SK-N-SH (cell line): ENCODE data around the gene C5orf58. TPM values are rescaled to one million over a fixed set of nuclear protein-coding genes. Genes with fewer than 3 reads are reported as not detected.
"Not testable (repeated sequence)": the region's sequence is repeated elsewhere in the genome, so short reads cannot be mapped to it uniquely, and the experiment has no call there.

Experiments
- CTCF ChIA-PET: fragments of 300-600, 350-600 bp; formaldehyde crosslinking; extraction: SDS; loops from one replicate; lab custom pipeline; 2021; lab: Yijun Ruan, JAX
- POLR2A ChIA-PET: fragments of 350-600 bp; sonication (Branson Sonifier 250); formaldehyde crosslinking; extraction: SDS; loops from one replicate; lab custom pipeline; 2020; ENCODE audit warnings: antibody characterized with exemption, inconsistent platforms; lab: Yijun Ruan, JAX
- DNase-seq: peaks from one replicate; pipeline ENCODE4 v3.0.0; 2012
- H2AFZ ChIP-seq: fragments of 200-600 bp; sonication (generic); 2 replicates; pipeline ENCODE4 v1.8.1; 2016; ENCODE audit warnings: antibody characterized with exemption, mild to moderate bottlenecking, low read depth
- H3F3A ChIP-seq: fragments of 200-600 bp; sonication (generic); replicated peaks from 2 replicates; pipeline ENCODE3; 2016; ENCODE audit warnings: antibody characterized with exemption, mild to moderate bottlenecking; ENCODE audit not compliant: insufficient read depth
- H3K27ac ChIP-seq, 2 experiments: fragments of 200-500 bp in 1 of 2; fragments of 200-600 bp in 1 of 2; sonication (Bioruptor generic) in 1 of 2; sonication (generic), shearing (Covaris generic) in 1 of 2; 2 replicates each; pipeline versions ENCODE4 v1.5.1 to v1.6.1; 2014 to 2016; ENCODE audit warnings: low read depth in 2 of 2, inconsistent platforms in 1 of 2, low read length in 1 of 2, mild to moderate bottlenecking in 1 of 2, mixed read lengths in 1 of 2
- H3K27me3 ChIP-seq: fragments of 200-600 bp; sonication (generic), shearing (Covaris generic); 2 replicates; pipeline ENCODE4 v1.6.1; 2016; ENCODE audit warnings: mixed run types; ENCODE audit not compliant: insufficient read depth
- H3K36me3 ChIP-seq, 2 experiments: fragments of 200-500 bp in 1 of 2; fragments of 200-600 bp in 1 of 2; sonication (Bioruptor generic) in 1 of 2; sonication (generic) in 1 of 2; replicated peaks in 1 of 2; 2 replicates each; pipeline versions ENCODE3 to v1.5.1; 2014 to 2016; ENCODE audit warnings: low read length in 1 of 2, mild to moderate bottlenecking in 1 of 2; ENCODE audit not compliant: insufficient read depth in 2 of 2, control insufficient read depth in 1 of 2
- H3K4me1 ChIP-seq, 2 experiments: fragments of 200-500 bp in 1 of 2; fragments of 200-600 bp in 1 of 2; sonication (Bioruptor generic) in 1 of 2; sonication (generic), shearing (Covaris generic) in 1 of 2; 2 replicates each; pipeline versions ENCODE4 v1.5.1 to v1.6.1; 2014 to 2016; ENCODE audit warnings: low read depth in 1 of 2, low read length in 1 of 2, mixed run types in 1 of 2; ENCODE audit not compliant: insufficient read depth in 2 of 2, control insufficient read depth in 1 of 2
- H3K4me2 ChIP-seq: fragments of 200-600 bp; sonication (generic), shearing (Covaris generic); 2 replicates; pipeline ENCODE4 v1.6.1; 2017; ENCODE audit warnings: mixed run types
- H3K4me3 ChIP-seq, 2 experiments: fragments of 200-500 bp in 1 of 2; fragments of 200-600 bp in 1 of 2; sonication (Bioruptor generic) in 1 of 2; sonication (generic), shearing (Covaris generic) in 1 of 2; 2 replicates each; pipeline versions ENCODE4 v1.5.1 to v1.8.1; 2014 to 2016; ENCODE audit warnings: low read depth in 2 of 2, inconsistent platforms in 1 of 2, low read length in 1 of 2, mild to moderate bottlenecking in 1 of 2, mixed read lengths in 1 of 2, moderate library complexity in 1 of 2
- H3K79me2 ChIP-seq: fragments of 200-600 bp; sonication (generic); 2 replicates; pipeline ENCODE4 v1.8.1; 2017; ENCODE audit warnings: mild to moderate bottlenecking; ENCODE audit not compliant: insufficient read depth
- H3K9ac ChIP-seq: fragments of 200-600 bp; sonication (generic); 2 replicates; pipeline ENCODE4 v1.6.1; 2017; ENCODE audit warnings: mixed run types
- H3K9me2 ChIP-seq: fragments of 200-600 bp; sonication (generic); 2 replicates; pipeline ENCODE4 v1.6.1; 2017; ENCODE audit warnings: mixed run types
- H3K9me3 ChIP-seq: fragments of 200-600 bp; sonication (generic); 2 replicates; pipeline ENCODE4 v1.6.1; 2017; ENCODE audit warnings: mixed run types, mild to moderate bottlenecking, moderate library complexity
- H4K20me1 ChIP-seq: fragments of 200-600 bp; sonication (generic); 2 replicates; pipeline ENCODE4 v1.6.1; 2017; ENCODE audit warnings: mild to moderate bottlenecking, mixed run types; ENCODE audit not compliant: insufficient read depth
- ELF1 ChIP-seq: IDR thresholded peaks from 2 replicates; pipeline ENCODE4 v1.4.0; 2012
- FOXM1 ChIP-seq: IDR thresholded peaks from 2 replicates; pipeline ENCODE4 v1.4.0; 2012; ENCODE audit warnings: low read depth, mild to moderate bottlenecking
- GABPA ChIP-seq: IDR thresholded peaks from 2 replicates; pipeline ENCODE4 v1.4.0; 2012; ENCODE audit warnings: low read depth, mild to moderate bottlenecking
- JUND ChIP-seq: IDR thresholded peaks from 2 replicates; pipeline ENCODE4 v1.4.0; 2012
- NRF1 ChIP-seq: IDR thresholded peaks from 2 replicates; pipeline ENCODE4 v1.6.1; 2012; ENCODE audit warnings: low read depth, mild to moderate bottlenecking, low read length
- RFX5 ChIP-seq: IDR thresholded peaks from 2 replicates; pipeline ENCODE4 v1.6.1; 2012; ENCODE audit warnings: mild to moderate bottlenecking, improper control_type of control experiment, low read length
- TCF12 ChIP-seq: IDR thresholded peaks from 2 replicates; pipeline ENCODE4 v1.4.0; 2012
- YY1 ChIP-seq: IDR thresholded peaks from 2 replicates; pipeline ENCODE4 v1.4.0; 2012; ENCODE audit warnings: low read depth, mild to moderate bottlenecking
- WGBS: methylation state at CpG from one replicate; pipeline ENCODE4 v1.1.6; 2017; ENCODE audit warnings: low lambda C conversion rate; 5-methylcytosine and 5-hydroxymethylcytosine counted together
- polyA plus RNA-seq, 3 experiments: library from polyadenylated mRNA; depleted of rRNA; stranded (reverse); fragments of >200 nt; gene quantifications; 2 replicates each; pipeline ENCODE4 v1.2.3, GENCODE V29; 2012
- TF ChIP-seq, protein P1 (sequence below): IDR thresholded peaks from 2 replicates; pipeline ENCODE4 v1.4.0; 2012; ENCODE audit warnings: low read depth, borderline replicate concordance
- TF ChIP-seq, protein P2 (sequence below): IDR thresholded peaks from 2 replicates; pipeline ENCODE4 v1.4.0; 2012; ENCODE audit warnings: low read depth
- TF ChIP-seq, protein P3 (sequence below): fragments of 200-600 bp; sonication (generic); IDR thresholded peaks from 2 replicates; pipeline ENCODE4 v1.6.1; 2017; ENCODE audit warnings: antibody characterized with exemption, mild to moderate bottlenecking, moderate library complexity

The C5orf58 gene
- polyA plus RNA-seq, 1 of the 3 experiments (the other 2 are of a cell fraction) = not detected

DNA sequence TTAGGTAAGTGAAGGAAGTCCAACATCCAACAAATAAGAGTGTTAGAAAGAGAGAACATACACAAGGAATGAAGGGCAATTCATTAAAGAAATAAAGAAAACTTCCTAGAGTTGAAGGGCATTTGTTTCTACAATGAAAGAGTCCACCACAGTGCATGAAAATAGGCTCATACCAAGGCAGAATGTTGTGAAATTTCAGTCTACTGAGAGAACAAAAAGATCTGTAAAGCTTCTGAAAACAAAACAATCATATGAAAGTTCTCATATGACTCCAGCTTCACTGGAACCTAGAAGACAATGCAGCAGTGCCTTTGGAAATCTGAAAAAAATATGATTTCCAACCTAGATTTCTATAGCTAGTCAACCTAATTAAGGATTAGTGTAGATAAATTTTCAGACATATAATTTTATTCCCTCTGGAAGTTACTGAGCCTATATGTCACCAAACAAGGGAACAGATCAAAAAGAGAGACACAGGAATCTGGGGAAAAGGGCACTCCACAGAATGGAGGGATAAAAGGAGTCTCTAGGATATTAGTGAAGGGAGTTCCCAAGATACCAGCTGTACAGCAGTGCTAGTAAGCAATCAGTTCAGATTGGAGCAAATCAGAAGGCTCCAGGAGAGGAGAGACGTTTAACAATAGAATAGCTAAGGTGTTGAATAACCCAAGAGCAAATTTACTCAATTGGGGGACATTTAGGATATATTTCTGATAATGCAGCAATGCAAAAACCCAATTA, 5.8 kb downstream of the C5orf58 start:
- ChIA-PET POLR2A (no interaction called here), CTCF (interaction anchor here (0.7 to 5.5 kb wide), 6 partner anchors 12 to 1866 kb away, joined by 3 to 41 read pairs (median 3); no protein-coding TSS in a partner anchor)
- H3K4me1 ChIP-seq = no peaks in the 10 kb centered on the region
- H2AFZ ChIP-seq = no peak overlapping the region
- no peaks in the 10 kb centered on the region for H4K20me1 ChIP-seq
- H3K79me2 ChIP-seq = no peaks in the 10 kb centered on the region
- H3K9ac ChIP-seq = no peak overlapping the region
- no peak overlapping the region for H3K4me3 ChIP-seq
- 19% methylated on average over 1 of the region's 1 CpG for WGBS
- H3K9me3 ChIP-seq = no peaks in the 10 kb centered on the region
- H3K36me3 ChIP-seq = no peaks in the 10 kb centered on the region
- DNase-seq = no peak
- H3K4me2 ChIP-seq = no peak overlapping the region
- H3K27ac ChIP-seq = no peak overlapping the region
- no peaks in the 10 kb centered on the region for H3K9me2 ChIP-seq
- no peaks in the 10 kb centered on the region for H3K27me3 ChIP-seq
- no peaks in the 10 kb centered on the region for H3F3A ChIP-seq
- no peak for TF ChIP-seq ELF1
- TF ChIP-seq, protein P1, sequence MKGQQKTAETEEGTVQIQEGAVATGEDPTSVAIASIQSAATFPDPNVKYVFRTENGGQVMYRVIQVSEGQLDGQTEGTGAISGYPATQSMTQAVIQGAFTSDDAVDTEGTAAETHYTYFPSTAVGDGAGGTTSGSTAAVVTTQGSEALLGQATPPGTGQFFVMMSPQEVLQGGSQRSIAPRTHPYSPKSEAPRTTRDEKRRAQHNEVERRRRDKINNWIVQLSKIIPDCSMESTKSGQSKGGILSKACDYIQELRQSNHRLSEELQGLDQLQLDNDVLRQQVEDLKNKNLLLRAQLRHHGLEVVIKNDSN = no peak
- TF ChIP-seq JUND = no peak
- TF ChIP-seq, protein P2, sequence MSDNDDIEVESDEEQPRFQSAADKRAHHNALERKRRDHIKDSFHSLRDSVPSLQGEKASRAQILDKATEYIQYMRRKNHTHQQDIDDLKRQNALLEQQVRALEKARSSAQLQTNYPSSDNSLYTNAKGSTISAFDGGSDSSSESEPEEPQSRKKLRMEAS = no peak
- TF ChIP-seq FOXM1 = no peak
- TF ChIP-seq RFX5 = no peak
- TF ChIP-seq NRF1 = no peak
- TF ChIP-seq, all 33 proteins: peak for 0

DNA sequence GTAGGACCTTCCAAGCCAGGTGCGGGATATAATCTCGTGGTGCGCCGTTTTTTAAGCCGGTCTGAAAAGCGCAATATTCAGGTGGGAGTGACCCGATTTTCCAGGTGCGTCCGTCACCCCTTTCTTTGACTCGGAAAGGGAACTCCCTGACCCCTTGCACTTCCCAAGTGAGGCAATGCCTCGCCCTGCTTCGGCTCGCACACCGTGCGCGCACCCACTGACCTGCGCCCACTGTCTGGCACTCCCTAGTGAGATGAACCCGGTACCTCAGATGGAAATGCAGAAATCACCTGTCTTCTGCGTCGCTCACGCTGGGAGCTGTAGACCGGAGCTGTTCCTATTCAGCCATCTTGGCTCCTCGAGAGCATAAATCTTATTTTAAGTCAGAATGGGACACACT, 12.7 kb downstream of the C5orf58 start:
- H3K9me3 ChIP-seq, H3K27ac ChIP-seq, H3K27me3 ChIP-seq, H2AFZ ChIP-seq, H3K9ac ChIP-seq, DNase-seq, H4K20me1 ChIP-seq, H3K4me3 ChIP-seq, H3F3A ChIP-seq, H3K79me2 ChIP-seq, H3K4me1 ChIP-seq, H3K36me3 ChIP-seq, H3K4me2 ChIP-seq, H3K9me2 ChIP-seq, POLR2A ChIA-PET: not testable (repeated sequence)
- WGBS = 76% methylated on average over 10 of the region's 23 CpGs
- CTCF ChIA-PET = interaction anchor here (4.2 kb wide), 1 partner anchor 22 kb away, joined by 14 read pairs; no protein-coding TSS in a partner anchor

DNA sequence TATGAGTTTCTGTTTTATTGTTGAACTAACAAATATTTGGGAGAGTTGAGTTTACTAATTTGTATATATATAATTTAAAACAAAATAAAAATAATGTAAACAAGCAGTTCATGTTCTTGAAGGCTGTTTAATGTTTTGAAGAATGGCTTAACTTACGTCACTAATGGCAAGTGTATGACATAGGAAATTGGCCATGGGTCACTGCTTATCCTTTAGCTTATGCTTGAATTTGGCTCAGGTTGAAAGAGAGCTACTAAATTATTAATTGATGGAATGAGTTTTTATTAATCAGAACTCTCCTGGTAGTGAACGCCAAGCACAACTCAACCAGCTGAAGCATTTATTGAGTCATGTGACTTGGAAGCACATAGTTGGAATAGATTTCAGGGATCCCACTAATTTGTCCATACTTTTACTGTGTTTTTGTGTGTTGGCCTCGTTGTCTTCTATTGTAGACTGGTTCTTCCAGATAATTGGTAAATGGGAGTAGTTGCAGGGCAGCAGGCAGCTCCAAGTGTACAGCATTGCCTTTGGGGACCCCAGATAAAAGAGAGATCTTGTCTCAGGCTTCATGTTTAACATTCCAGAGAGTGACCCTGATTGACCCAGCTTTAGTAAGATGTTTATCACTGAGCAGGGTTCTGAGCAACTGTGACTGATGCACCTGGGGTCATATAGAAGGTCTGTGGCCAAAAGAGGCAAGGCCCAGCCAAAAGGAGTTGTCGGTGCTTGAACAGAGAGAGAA, 13.5 kb downstream of the C5orf58 start:
- no peaks in the 10 kb centered on the region for H4K20me1 ChIP-seq
- no peak overlapping the region for H3K4me3 ChIP-seq
- H3K4me1 ChIP-seq = no peaks in the 10 kb centered on the region; a peak in 1 of 4 replicates
- no peak for DNase-seq
- H3K4me2 ChIP-seq = no peak overlapping the region
- POLR2A ChIA-PET = no interaction called here
- no peaks in the 10 kb centered on the region for H3K9me3 ChIP-seq
- no peak overlapping the region for H3K9ac ChIP-seq
- H2AFZ ChIP-seq = no peak overlapping the region
- H3K27ac ChIP-seq = no peak overlapping the region
- H3K9me2 ChIP-seq = no peaks in the 10 kb centered on the region
- TF ChIP-seq TCF12 (no peak), GABPA (no peak), RFX5 (no peak), JUND (no peak), YY1 (no peak)
- TF ChIP-seq, protein P3, sequence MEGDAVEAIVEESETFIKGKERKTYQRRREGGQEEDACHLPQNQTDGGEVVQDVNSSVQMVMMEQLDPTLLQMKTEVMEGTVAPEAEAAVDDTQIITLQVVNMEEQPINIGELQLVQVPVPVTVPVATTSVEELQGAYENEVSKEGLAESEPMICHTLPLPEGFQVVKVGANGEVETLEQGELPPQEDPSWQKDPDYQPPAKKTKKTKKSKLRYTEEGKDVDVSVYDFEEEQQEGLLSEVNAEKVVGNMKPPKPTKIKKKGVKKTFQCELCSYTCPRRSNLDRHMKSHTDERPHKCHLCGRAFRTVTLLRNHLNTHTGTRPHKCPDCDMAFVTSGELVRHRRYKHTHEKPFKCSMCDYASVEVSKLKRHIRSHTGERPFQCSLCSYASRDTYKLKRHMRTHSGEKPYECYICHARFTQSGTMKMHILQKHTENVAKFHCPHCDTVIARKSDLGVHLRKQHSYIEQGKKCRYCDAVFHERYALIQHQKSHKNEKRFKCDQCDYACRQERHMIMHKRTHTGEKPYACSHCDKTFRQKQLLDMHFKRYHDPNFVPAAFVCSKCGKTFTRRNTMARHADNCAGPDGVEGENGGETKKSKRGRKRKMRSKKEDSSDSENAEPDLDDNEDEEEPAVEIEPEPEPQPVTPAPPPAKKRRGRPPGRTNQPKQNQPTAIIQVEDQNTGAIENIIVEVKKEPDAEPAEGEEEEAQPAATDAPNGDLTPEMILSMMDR = no peak
- 66% methylated on average over 4 of the region's 4 CpGs for WGBS
- H3K27me3 ChIP-seq = no peaks in the 10 kb centered on the region
- H3K79me2 ChIP-seq = no peaks in the 10 kb centered on the region
- H3F3A ChIP-seq = no peaks in the 10 kb centered on the region
- no peaks in the 10 kb centered on the region for H3K36me3 ChIP-seq
- CTCF ChIA-PET = interaction anchor here (1.5 to 4.2 kb wide), 2 partner anchors 21 to 22 kb away, joined by 10 to 14 read pairs; no protein-coding TSS in a partner anchor
